ENCODE measurements around the gene TMEM134. TPM values are rescaled to one million over a fixed set of nuclear protein-coding genes. Genes with fewer than 3 reads are reported as not detected.

Gene TMEM134
- total RNA-seq, 1 donor from 2014 or later, result 75.1 TPM

DNA sequence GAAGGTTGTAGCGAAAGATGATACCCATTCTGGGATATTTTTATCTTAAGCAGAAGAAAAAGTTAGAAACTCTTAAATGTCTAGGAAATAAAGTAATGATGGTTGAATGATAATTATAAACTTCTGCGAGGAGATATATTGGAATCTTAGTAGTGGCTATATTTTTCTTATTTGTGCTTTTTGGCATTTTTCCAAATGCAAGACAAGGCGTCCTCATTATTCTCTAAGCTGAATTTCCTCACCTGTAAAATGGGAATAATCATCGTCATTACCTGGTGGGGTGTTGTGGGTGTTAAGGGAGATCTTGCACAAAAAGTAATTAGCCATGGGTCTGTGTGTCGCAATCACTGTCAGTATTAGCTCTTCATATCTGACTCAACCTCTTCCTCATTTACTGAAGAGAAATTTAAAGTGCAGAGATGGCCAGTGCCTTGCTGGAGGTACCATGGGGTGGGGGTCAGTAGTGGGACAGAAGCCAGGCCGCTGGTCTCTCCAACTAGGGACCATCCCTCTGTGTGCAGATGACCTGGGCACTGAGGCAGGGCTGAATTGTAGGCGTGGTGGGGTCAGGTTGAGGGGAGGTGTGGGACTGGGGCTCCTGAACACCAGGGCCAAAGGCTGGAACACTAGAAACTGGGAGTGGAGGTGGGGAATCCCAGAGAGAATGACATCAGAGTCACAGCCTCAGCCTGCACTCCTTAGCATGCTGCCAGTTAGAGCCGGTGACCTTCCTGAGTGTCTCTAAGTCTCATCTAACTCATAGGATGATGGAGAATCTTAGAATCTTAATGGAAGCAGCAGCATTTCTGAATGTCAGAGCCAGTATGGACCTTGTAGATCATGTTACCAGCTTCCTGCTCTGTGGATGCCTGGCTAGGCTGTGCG lies 32.0 kb upstream of the TMEM134 start:
- no peak for DNase-seq (ENCODE audit: low spot score)

DNA sequence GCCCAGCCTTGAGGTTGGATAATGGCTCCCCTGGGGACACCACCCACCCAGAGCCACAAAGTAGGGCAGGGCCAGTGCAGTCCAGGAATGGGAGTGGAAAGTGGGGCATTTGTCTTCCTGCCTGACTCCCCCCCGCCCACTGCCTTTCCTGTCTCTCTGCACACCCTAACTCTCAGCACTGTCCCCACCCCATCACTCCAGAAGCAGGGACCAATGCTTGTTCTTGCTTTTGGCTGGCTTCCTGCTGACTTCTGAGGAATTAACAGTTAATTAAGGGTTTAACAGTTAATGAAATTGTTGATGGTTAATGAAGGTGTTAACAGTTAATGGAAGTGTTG lies 31.4 kb upstream of the TMEM134 start:
- no peak for DNase-seq (ENCODE audit: low spot score)

DNA sequence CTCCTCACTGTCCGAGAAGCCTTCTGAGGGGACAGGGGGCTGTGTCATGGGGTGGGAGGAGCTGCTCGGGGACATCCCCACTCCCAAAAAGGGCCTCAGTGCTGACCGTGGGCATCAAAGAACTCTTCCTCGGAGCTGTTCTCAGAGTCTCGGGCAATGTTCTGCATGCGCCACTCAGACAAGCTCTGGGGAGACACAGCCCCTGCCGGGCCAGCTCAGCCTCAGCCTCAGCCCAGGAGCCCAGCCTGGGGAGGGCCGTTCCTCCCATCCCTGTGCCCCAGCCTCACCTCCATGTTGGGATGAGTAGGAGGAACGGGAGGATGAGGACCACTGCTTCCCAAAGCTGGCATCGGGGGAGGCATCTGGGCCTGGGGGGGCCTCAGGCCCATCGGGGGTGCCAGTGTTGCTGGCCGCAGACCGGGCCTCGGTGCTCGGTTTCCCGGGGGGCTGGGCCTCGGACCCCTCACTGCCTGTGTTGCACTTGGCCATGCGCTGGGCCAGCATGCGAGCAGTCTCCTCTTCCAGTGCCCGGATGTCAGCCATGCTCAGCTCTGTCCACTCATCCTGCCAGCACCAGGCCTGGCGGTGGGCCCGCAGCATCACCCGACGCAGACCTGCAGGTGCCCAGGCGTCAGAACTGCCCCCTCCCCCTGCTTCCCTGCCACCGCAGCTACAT lies 30.9 kb upstream of the TMEM134 start:
- DNase-seq (ENCODE audit: low spot score), result no peak

DNA sequence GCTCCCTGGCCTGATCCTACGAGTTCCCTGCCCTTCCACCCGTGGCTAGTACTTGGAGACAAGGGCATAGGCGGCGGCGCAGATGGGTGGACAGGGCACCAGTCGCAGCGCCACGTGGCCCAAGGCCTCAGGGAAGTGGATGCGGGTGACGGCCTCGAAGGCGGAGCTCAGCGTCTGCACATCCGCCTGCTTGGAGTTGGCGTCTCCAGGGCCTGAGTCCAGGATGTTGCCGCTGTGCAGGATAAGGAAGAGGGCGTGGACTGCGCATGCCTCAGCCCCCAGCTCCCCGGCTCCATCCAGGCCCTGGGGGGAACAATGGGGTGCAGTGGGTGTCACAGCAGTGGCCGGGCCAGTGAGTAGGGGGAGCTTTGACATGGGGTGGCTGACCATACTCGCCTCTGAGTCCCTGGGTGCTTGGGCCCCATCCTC lies 29.5 kb upstream of the TMEM134 start:
- DNase-seq (ENCODE audit: low spot score), result no peak

DNA sequence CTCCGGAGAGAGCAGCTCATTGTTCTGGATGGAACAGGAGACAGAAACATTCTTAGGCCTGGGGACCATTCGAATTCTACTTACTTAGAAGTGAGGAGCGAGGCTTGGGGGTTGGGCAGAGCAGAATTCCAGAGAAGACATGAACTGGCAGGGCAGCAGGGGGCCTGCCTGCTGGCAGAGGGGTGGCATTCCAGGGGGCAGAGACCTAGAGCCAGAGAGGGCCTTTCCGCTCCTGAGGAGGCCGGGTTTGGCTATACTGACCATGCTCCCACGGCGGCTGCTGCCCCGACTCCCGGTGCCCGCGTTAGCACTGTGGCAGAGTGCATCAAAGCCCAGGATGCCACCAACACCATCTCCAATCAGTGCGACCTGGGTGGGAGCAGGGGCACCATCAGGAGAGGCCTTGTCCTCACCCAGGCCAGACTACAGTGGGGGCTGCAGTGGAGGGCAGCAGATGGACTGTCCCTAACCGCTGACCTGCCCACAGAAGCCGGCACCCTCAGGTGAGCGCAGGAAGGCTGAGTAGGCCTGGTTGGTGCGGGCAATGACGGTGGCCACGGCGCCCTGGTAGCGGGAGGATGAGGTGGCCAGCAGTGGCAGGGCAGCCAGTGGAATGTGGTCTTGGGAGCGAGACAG lies 28.7 kb upstream of the TMEM134 start:
- no peak for DNase-seq (ENCODE audit: low spot score)

DNA sequence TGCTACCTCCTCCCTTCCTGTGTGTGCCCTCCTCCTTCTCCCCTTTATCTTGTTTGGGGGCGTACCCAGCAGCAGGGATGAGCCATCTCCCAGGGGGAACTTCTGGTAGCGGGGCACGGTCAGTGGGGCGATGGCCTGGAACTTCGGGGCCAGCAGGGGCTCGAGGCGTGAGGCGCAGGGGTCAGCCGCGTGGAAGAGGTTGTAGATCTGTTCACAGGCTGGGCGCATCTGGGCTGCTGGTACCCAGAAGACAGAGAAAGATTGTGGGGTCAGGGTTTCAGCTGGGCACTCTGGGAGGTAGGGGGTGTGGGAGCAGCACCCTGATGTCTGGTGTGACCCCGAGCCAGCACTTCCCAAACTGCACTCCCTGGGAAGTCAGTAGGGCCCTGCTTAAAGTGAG lies 27.1 kb upstream of the TMEM134 start:
- DNase-seq (ENCODE audit: low spot score), result no peak

DNA sequence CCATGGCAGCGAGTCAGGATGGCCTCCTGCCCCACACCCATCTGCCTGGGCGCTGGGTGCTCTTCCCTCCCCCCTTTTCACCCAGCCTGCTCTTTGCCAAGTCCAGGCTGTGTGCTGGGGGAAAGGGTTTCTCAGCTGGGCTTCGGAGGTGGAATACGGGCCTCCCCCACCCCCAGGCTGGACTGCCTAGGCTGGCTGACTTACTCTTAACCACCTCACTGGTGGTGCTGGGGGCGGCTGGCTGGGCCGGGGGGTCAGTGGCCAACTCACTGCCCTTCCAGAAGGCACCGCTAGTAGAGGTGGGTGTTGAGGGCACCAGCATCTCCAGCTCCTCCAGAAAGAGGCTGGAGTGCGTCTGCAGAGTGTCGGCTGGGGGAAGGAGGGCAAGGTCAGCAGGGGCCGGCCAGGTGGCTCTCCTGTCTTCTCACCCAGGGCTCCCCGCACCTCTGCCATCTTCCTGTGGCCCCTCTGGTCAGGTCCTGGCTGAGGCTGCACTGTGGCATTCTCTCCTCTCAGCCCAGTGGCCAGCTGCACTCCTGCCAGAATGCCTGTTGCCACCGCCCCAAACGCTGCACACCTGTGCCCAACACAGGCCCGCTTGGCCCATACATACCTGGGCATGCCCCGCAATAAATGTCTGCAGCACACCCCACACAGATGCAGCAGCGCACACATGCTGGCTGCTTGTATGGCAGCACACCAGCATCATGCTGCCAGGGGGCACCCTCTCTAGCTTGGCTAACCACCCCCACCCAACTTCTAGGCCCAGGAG lies 26.4 kb upstream of the TMEM134 start:
- DNase-seq (ENCODE audit: low spot score), result no peak

DNA sequence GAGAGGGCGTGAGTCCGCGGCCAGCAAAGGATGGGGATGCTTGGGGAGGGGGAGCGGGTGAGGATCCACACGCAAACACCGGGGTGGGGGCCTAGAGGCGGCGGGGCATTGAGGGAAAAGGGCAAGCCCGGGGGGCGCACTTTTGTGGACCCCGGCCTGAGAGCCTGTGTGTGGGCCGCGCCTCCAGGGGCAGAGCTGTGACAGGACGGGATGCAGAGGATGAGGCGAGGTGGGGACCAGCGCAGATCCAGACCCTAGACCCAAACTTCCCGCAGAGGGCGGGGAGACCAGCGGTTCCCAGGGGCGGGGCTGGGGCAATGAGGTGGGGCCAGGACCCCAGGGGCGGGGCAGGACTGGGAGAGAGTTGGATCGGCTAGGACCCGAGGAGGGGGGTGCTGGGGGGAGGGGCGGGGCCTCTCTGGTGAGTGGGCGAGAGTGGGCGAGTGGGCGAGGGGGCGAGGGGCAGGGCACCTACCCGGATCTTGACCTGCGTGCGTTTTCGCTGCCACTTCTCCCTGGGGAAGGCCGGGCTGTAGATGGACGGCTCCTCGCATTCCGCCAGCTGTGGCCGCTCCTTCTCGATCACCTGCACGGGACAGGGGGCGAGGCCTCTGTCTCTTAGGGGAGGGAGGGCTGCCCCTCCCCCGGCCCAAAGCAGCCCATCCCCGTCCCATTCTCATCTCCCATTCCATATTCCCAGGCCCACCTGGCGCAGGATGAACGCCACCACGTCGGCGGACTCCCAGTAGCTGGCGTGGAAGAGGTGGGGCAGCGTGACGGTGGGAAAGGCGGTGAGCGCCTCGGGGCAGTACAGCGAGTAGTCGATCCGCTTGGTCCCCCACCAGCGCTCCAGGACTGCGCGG lies 25.6 kb upstream of the TMEM134 start:
- DNase-seq (ENCODE audit: low spot score), result no peak

DNA sequence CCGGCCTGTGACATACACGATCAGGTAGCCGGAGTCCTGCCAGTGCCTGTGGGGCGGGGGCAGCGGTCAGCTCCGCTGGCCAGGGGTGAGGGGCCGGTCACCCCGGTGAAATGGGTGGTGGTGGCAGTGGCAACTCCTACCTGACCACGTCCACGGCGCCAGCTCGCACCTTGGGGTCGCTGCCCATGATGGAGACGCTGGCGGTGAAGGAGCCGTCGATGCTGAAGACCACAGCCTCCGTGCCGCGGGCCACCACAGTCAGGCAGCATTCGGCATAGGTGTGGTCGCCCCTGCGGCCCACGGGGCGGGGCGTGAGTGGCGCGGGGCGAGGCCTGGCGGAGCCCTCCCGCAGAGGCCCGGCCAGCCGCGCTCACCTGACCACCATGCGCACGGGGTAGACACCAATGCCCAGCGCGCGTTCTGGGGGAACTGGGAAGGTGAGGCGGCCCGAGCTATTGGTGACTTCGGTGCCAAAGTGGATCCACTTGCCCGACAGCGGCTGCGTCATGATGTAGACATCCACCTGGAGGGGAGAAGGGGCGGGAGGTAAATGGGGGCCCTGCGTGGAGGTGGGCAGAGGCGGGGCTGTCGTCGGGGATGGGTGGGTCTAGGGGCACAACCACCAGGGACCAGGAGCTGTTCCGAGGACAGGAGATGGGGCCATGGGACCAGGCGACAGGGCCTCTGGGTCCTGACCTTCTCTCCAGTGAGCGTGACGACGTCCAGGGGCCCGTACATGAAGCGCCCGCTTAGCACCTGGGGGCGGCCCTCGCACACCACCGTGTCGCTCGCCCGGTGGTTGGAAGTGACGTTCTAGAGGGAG lies 24.7 kb upstream of the TMEM134 start:
- DNase-seq (ENCODE audit: low spot score), result no peak

DNA sequence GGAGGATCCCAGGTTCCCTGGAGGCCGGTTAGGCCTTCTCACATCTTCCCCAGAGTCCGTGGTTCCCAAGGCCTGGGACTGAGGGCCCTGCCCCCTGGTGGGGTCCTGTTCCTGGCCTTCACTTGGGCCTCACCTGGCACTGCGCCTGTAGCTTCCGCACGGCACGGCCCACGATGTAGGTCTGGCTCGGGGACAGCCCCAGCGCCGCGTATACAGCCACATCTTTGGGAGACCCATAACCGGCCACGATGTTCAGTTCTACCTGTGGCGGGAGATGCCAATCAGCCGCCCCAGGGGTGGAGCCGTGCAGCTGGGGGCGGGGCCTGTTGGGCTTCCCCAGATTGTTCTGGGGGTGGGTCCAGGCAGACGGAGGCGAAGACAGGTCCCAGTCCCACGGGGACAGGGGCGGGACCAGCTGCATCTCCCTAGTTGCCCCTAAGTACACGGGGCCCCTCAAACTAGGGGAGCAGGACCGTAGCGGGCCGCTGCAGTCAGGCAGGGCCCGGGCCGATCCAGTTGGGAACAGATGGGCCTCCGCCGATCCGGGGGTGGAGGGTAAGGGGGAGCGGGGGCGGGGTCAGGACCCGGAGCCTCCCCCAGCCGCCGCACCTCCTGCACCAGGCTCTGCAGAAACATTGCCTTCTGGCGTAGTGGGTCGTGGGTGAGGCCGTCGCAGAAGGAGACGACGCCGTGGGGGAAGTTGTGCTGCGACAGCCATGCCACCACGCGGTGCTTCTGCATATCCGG lies 23.9 kb upstream of the TMEM134 start:
- no peak for DNase-seq (ENCODE audit: low spot score)

DNA sequence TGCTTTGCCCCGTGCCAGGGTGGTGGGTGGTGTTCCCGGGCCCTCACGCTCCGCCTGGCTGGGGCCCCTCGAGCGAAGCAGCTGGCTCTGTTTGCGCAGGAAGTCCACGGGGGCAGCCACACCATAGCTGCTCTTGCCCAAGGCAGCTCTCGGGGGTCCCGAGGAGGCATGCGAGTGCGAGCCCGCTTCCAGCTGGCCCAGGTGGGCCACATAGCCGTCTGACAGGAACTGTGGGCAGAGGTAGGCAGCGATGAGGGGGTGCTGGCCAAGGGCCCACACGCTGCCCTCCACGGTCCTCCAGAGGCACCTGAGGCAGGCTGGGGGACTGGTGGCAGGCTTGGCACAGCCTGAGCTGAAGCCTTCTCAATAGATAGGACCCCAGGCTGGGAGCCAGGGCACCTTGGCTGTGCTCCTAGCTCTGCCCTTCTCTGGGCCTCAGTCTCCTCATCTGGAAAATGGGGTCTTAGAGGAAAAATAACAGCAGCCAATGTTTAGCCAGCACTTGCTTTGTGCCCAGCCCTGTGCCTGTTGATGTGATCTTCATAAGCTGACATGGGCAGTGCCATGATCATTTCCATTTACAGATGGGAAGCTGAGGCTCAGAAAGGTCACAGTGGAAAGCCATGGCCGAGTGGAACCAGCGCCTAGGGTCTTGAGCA lies 23.1 kb upstream of the TMEM134 start:
- DNase-seq (ENCODE audit: low spot score), result no peak

DNA sequence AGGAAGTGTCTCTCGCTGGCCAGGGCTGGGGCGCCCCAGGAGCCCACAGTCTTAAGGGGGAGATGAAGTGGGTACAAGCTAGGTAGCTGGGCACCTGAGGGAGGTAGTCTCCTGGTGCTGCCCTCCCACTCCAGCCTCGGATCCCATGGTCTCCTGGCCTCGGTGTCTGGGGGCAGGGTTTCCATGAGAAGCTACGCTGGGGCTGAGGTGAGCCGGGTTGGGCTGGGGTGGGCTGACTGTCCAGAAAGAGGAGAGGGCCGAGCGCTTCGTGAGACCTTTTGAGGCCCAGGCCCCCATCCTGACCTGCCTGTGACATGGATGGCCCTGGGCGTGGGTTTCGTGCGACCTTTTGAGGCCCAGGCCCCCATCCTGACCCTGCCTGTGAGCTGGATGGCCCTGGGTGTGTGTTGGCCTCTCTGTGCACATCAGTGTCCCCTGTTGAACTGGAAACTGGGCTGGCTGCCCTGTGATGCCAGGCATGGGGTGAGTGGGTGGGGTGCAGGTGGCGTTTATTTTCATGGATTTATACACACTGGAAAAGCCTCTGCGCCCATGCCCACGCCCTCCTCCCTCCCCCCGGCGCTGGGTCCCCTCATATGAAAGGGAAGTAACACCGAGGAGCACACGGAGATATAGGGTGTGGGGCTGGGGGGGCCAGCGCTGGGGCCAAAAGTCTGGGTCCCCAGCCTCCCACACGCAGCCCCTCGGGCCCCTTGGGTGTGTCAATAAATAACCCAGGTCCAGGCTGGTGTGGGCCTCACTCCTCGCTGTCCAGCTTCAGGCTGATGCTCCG lies 22.4 kb upstream of the TMEM134 start:
- no peak for DNase-seq (ENCODE audit: low spot score)

DNA sequence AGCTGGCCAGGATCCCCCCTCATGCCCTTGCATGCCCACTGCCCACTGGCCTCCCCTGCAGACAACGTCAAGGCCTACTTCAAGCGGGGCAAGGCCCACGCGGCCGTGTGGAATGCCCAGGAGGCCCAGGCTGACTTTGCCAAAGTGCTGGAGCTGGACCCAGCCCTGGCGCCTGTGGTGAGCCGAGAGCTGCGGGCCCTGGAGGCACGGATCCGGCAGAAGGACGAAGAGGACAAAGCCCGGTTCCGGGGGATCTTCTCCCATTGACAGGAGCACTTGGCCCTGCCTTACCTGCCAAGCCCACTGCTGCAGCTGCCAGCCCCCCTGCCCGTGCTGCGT lies 21.6 kb upstream of the TMEM134 start:
- DNase-seq (ENCODE audit: low spot score), result no peak

DNA sequence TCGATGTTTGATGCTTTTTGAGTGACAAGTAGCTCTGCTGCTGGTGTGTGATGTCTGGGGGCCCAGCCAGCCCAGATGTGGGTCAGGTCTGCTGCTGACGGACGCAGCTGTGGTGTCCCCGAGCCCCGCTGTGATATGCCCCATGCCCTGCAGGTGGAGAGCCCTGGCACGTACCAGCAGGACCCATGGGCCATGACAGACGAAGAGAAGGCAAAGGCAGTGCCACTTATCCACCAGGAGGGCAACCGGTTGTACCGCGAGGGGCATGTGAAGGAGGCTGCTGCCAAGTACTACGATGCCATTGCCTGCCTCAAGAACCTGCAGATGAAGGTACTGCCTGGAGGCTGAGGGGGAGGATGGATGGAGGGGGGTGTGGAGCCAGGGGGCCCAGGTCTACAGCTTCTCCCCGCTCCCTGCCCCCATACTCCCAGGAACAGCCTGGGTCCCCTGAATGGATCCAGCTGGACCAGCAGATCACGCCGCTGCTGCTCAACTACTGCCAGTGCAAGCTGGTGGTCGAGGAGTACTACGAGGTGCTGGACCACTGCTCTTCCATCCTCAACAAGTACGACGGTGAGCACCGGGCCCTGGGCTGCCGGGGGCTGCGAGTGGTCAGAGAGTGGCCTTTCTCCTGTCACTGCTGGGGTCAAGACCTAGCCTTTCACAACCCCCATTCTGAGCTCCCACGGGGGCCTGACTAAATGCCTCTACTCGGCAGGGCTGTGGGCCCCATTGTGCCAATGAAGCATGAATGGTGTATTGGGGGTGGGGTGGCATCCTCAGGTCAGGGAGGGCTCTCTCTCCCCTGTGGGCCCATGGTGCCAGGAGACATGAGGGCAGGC lies 21.1 kb upstream of the TMEM134 start:
- no peak for DNase-seq (ENCODE audit: low spot score)

DNA sequence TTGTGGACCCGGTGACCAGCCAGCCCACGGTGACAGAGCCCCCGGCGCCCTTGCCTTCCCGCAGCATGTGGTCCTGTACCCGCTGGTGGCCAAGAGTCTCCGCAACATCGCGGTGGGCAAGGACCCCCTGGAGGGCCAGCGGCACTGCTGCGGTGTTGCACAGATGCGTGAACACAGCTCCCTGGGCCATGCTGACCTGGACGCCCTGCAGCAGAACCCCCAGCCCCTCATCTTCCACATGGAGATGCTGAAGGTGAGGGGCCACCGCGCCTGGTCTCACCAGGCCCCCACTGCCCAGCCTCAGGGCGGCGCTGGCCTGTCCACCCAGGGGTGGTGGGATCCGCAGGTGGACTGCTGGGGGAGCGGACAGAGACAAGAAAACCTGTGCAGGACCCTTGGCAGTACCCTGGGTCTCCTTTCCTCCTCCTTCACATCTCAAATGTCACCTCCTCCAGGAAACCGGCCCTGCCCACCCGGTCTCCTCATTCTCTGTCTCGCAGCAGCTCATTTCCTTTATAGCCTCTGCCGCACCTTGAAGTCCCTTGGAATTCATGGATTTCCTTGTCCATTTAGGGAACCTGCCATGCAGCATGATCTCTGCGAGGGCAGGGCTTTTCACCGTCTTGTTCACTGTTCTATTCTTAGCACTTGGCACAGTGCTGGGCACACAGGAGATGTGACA lies 20.3 kb upstream of the TMEM134 start:
- DNase-seq (ENCODE audit: low spot score), result no peak

DNA sequence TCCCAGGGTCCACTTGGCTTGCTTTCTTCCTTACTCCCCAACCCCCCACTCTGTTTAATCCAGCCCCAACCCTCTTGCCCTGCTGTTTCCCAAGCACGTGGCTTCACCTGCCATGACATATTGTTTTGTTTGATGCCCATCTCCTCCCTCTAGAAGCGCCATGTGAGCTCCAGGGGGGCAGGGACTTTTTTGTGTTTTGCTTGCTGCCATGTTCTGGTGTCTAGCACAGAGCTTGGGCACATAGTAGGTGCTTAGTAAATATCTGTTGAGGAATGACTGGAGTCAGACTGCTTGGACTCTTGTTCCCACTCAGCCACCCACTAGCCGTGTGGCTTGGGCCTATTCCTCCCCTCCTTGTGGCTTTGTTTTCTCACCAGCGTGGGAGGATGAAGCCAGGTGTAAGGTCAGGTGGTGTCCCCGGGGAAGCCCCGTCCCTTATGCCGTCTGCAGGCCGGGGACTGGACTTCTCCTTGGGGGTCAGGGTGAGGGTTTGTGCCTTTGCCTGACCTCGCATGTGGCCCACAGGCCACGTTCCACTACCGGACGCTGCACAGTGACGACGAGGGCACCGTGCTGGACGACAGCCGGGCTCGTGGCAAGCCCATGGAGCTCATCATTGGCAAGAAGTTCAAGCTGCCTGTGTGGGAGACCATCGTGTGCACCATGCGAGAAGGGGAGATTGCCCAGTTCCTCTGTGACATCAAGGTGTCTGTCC lies 17.6 kb upstream of the TMEM134 start:
- DNase-seq (ENCODE audit: low spot score), result no peak

Measured in mucosa of gallbladder (tissue), 1 donor.